IMR-90 (cell line): ENCODE results near the gene ANKH. TPM values are rescaled to one million over a fixed set of nuclear protein-coding genes. Genes with fewer than 3 reads are reported as not detected.

Source experiments
- ATAC-seq: fragments of 200-7000 bp; cut with Tn5 transposase; 2 replicates; pipeline ENCODE4 v1.9.1; 2020; ENCODE audit warnings: low read depth, mild to moderate bottlenecking, moderate library complexity
- BruUV-seq: library from RNA; stranded (reverse); fragments of 400-500 nt; replicated peaks from 2 replicates; lab custom pipeline; 2021; lab: Mats Ljungman, UMichigan
- CTCF ChIA-PET: fragments of 300-600 bp; formaldehyde crosslinking; extraction: SDS; loops from one replicate; lab custom pipeline; 2021; ENCODE audit warnings: antibody characterized with exemption; lab: Yijun Ruan, JAX
- POLR2A ChIA-PET: fragments of 300-600 bp; sonication (Branson Sonifier 250); formaldehyde crosslinking; loops from one replicate; lab custom pipeline; 2022; ENCODE audit warnings: antibody characterized with exemption; ENCODE audit not compliant: unreplicated experiment; lab: Charles Lee
- DNase-seq: peaks from one replicate; pipeline ENCODE4 v3.0.0; 2013
- H2AFZ ChIP-seq: replicated peaks from 2 replicates; pipeline ENCODE3; 2013; ENCODE audit warnings: low read length, mild to moderate bottlenecking; ENCODE audit not compliant: poor library complexity
- H2AK5ac ChIP-seq: 2 replicates; pipeline ENCODE4 v1.6.1; 2013; ENCODE audit warnings: low read depth, low read length, inconsistent platforms
- H2AK9ac ChIP-seq: replicated peaks from 2 replicates; pipeline ENCODE3; 2013; ENCODE audit warnings: mild to moderate bottlenecking, low read depth, low read length, moderate library complexity; ENCODE audit not compliant: poor library complexity
- H2BK120ac ChIP-seq: 2 replicates; pipeline ENCODE4 v1.6.1; 2013; ENCODE audit warnings: low read depth, low read length, inconsistent platforms
- H2BK15ac ChIP-seq: 3 replicates; pipeline ENCODE4 v1.6.1; 2013; ENCODE audit warnings: low read depth, low read length, inconsistent platforms
- H2BK20ac ChIP-seq: 2 replicates; pipeline ENCODE4 v1.6.1; 2013; ENCODE audit warnings: low read depth, mild to moderate bottlenecking, inconsistent platforms, low read length, moderate library complexity
- H2BK5ac ChIP-seq: 2 replicates; pipeline ENCODE4 v1.6.1; 2013; ENCODE audit warnings: mild to moderate bottlenecking, low read depth, low read length, inconsistent platforms; ENCODE audit not compliant: poor library complexity, severe bottlenecking
- H3K14ac ChIP-seq: replicated peaks from 2 replicates; pipeline ENCODE4 v1.6.1; 2013; ENCODE audit warnings: low read depth, low read length, inconsistent platforms
- H3K18ac ChIP-seq: 2 replicates; pipeline ENCODE4 v1.6.1; 2013; ENCODE audit warnings: low read depth, low read length, control low read depth
- H3K23ac ChIP-seq: 2 replicates; pipeline ENCODE4 v1.6.1; 2013; ENCODE audit warnings: low read depth, low read length, inconsistent platforms
- H3K27ac ChIP-seq: 2 replicates; pipeline ENCODE4 v1.5.1; 2013; ENCODE audit warnings: mild to moderate bottlenecking, control low read depth, low read length; ENCODE audit not compliant: insufficient read depth
- H3K27me3 ChIP-seq: 2 replicates; pipeline ENCODE4 v1.6.1; 2013; ENCODE audit warnings: low read length; ENCODE audit not compliant: control insufficient read depth, insufficient read depth
- H3K36me3 ChIP-seq: 2 replicates; pipeline ENCODE4 v1.6.1; 2013; ENCODE audit warnings: low read length, mixed read lengths; ENCODE audit not compliant: control insufficient read depth, insufficient read depth
- H3K4ac ChIP-seq: 2 replicates; pipeline ENCODE4 v1.6.1; 2013; ENCODE audit warnings: low read depth, low read length, inconsistent platforms
- H3K4me1 ChIP-seq: 2 replicates; pipeline ENCODE4 v1.6.1; 2013; ENCODE audit warnings: low read length, mixed read lengths; ENCODE audit not compliant: control insufficient read depth, insufficient read depth
- H3K4me2 ChIP-seq: 2 replicates; pipeline ENCODE4 v1.6.1; 2013; ENCODE audit warnings: low read depth, mild to moderate bottlenecking, control low read depth, low read length, moderate library complexity
- H3K4me3 ChIP-seq: 2 replicates; pipeline ENCODE4 v1.5.1; 2013; ENCODE audit warnings: low read depth, mild to moderate bottlenecking, control low read depth, low read length, moderate library complexity; ENCODE audit not compliant: insufficient read depth
- H3K56ac ChIP-seq: 2 replicates; pipeline ENCODE4 v1.6.1; 2013; ENCODE audit warnings: low read length, inconsistent platforms; ENCODE audit not compliant: insufficient read depth; ENCODE audit errors: extremely low read depth
- H3K79me1 ChIP-seq, 2 experiments: 2 replicates each; pipeline ENCODE4 v1.6.1; 2013; ENCODE audit warnings: low read length in 2 of 2, inconsistent platforms in 1 of 2, low read depth in 1 of 2
- H3K9ac ChIP-seq: 2 replicates; pipeline ENCODE4 v1.6.1; 2013; ENCODE audit warnings: low read depth, low read length, control low read depth
- H3K9me1 ChIP-seq: 2 replicates; pipeline ENCODE4 v1.6.1; 2013; ENCODE audit warnings: low read length, inconsistent platforms; ENCODE audit not compliant: insufficient read depth
- H3K9me3 ChIP-seq: 2 replicates; pipeline ENCODE4 v1.6.1; 2013; ENCODE audit warnings: low read length; ENCODE audit not compliant: control insufficient read depth, insufficient read depth
- H4K20me1 ChIP-seq: 2 replicates; pipeline ENCODE4 v1.6.1; 2013; ENCODE audit warnings: low read length, inconsistent platforms; ENCODE audit not compliant: insufficient read depth
- H4K5ac ChIP-seq: 2 replicates; pipeline ENCODE4 v1.6.1; 2013; ENCODE audit warnings: mild to moderate bottlenecking, low read depth, low read length, control low read depth
- H4K8ac ChIP-seq, 2 experiments: 2 replicates each; pipeline ENCODE4 v1.6.1; 2013; ENCODE audit warnings: low read depth in 2 of 2, low read length in 2 of 2, control low read depth in 1 of 2, inconsistent platforms in 1 of 2
- H4K91ac ChIP-seq: 2 replicates; pipeline ENCODE4 v1.6.1; 2013; ENCODE audit warnings: low read depth, low read length, inconsistent platforms; ENCODE audit not compliant: insufficient read depth
- BHLHE40 ChIP-seq: fragments of 150-350 bp; IDR thresholded peaks from 2 replicates; pipeline ENCODE4 v1.6.1; 2016; ENCODE audit warnings: mild to moderate bottlenecking, low read depth, low read length
- CEBPB ChIP-seq: IDR thresholded peaks from 2 replicates; pipeline ENCODE4 v1.6.1; 2012; ENCODE audit warnings: low read depth, low read length, improper control_type of control experiment
- CHD1 ChIP-seq: IDR thresholded peaks from 2 replicates; pipeline ENCODE4 v1.6.1; 2012; ENCODE audit warnings: low read depth, low read length, improper control_type of control experiment
- CTCF ChIP-seq: conservative IDR thresholded peaks from 2 replicates; pipeline ENCODE4 v1.5.1; 2012; ENCODE audit warnings: mild to moderate bottlenecking, low read depth, low read length, improper control_type of control experiment
- FOS ChIP-seq: fragments of 150-350 bp; IDR thresholded peaks from 2 replicates; pipeline ENCODE4 v1.6.1; 2016; ENCODE audit warnings: low read depth, low read length
- MAFK ChIP-seq: IDR thresholded peaks from 2 replicates; pipeline ENCODE4 v1.6.1; 2012; ENCODE audit warnings: low read depth, low read length, improper control_type of control experiment
- MAZ ChIP-seq: IDR thresholded peaks from 2 replicates; pipeline ENCODE4 v1.6.1; 2012; ENCODE audit warnings: low read depth, mild to moderate bottlenecking, low read length, improper control_type of control experiment, moderate library complexity, borderline replicate concordance
- MXI1 ChIP-seq: IDR thresholded peaks from 2 replicates; pipeline ENCODE4 v1.6.1; 2012; ENCODE audit warnings: low read depth, mild to moderate bottlenecking, low read length, moderate library complexity, borderline replicate concordance
- NFE2L2 ChIP-seq: fragments of 150-350 bp; IDR thresholded peaks from 2 replicates; pipeline ENCODE4 v1.6.1; 2016; ENCODE audit warnings: low read depth, mild to moderate bottlenecking, low read length
- POLR2A ChIP-seq: IDR thresholded peaks from 2 replicates; pipeline ENCODE4 v1.6.1; 2012; ENCODE audit warnings: mild to moderate bottlenecking, low read depth, low read length
- RAD21 ChIP-seq: IDR thresholded peaks from 2 replicates; pipeline ENCODE4 v1.6.1; 2012; ENCODE audit warnings: low read length, improper control_type of control experiment
- RCOR1 ChIP-seq: IDR thresholded peaks from 2 replicates; pipeline ENCODE4 v1.6.1; 2012; ENCODE audit warnings: mild to moderate bottlenecking, low read length, improper control_type of control experiment; ENCODE audit not compliant: insufficient replicate concordance
- RFX5 ChIP-seq: IDR thresholded peaks from 2 replicates; pipeline ENCODE4 v1.8.0; 2012; ENCODE audit warnings: low read depth, mild to moderate bottlenecking, low read length, moderate library complexity
- SMC3 ChIP-seq: fragments of 150-350 bp; IDR thresholded peaks from 2 replicates; pipeline ENCODE4 v1.6.1; 2016; ENCODE audit warnings: low read depth, mild to moderate bottlenecking, antibody characterized with exemption, low read length, moderate library complexity
- USF2 ChIP-seq: fragments of 150-350 bp; IDR thresholded peaks from 2 replicates; pipeline ENCODE4 v1.6.1; 2017; ENCODE audit warnings: mild to moderate bottlenecking, antibody characterized with exemption, low read length, low read depth
- WGBS, 2 experiments: methylation state at CpG; one replicate each; pipeline versions ENCODE4 v1.1.5 to v1.1.7; 2013; ENCODE audit warnings: missing lambda C conversion rate in 2 of 2; ENCODE audit not compliant: insufficient read length in 1 of 2; ENCODE audit errors: extremely low coverage in 2 of 2; 5-methylcytosine and 5-hydroxymethylcytosine counted together
- dilution Hi-C: fragments of 300-500 bp; cut with HindIII; formaldehyde crosslinking; loops from one replicate; pipeline ENCODE4 v1.14.3; 2018; ENCODE audit warnings: low sequenced_read_pairs; ENCODE audit not compliant: unreplicated experiment
- in situ Hi-C: fragments of 300-500 bp; cut with MboI; formaldehyde crosslinking; loops from 3 replicates; pipeline ENCODE4 v1.14.3; 2019; ENCODE audit warnings: low sequenced_read_pairs, inconsistent platforms, mixed read lengths
- intact Hi-C: fragments of 100-400 bp; cut with micrococcal nuclease; formaldehyde crosslinking; loops from 2 replicates; pipeline ENCODE4 v1.10.0; 2022
- polyA plus RNA-seq, 3 experiments: library from polyadenylated mRNA; depleted of rRNA; stranded (reverse); fragments of >200 nt; gene quantifications; 2 replicates each; pipeline ENCODE4 v1.2.3, GENCODE V29; 2012; ENCODE audit warnings: low replicate concordance in 1 of 3
- total RNA-seq: library from RNA; depleted of rRNA; stranded (reverse); fragments of >200 nt; gene quantifications from 2 replicates; pipeline ENCODE4 v1.2.3, GENCODE V29; 2012

ANKH gene
- total and polyA plus RNA-seq, 2 of the 4 experiments (the other 2 are of a cell fraction): 5.2 to 17.2 TPM

GRCh38 chr5:14901462-14902051 lies 30.0 kb upstream of the ANKH start:
- in situ Hi-C loops: no loop called here
- H3K36me3 ChIP-seq: no peaks in the 10 kb centered on the region
- 20% methylated on average over 1 of the region's 7 CpGs; no CpG with 5 or more reads in 1 of the 2 experiments for WGBS, 2 experiments
- dilution Hi-C loops: no loop called here
- ATAC-seq (peak; percentile 69), DNase-seq (peak; percentile 83)
- peak overlapping the region; percentile 50 to 97 for H4K8ac ChIP-seq
- H3K9ac ChIP-seq: peak overlapping the region; percentile 23
- CTCF ChIA-PET: no interaction called here
- intact Hi-C loops: loop anchor here (1.0 to 2.0 kb wide), 4 partner anchors 21 to 174 kb away; partner anchors contain the start of gene ANKH
- no peaks in the 10 kb centered on the region for H3K79me1 ChIP-seq
- POLR2A ChIA-PET: no interaction called here
- peak overlapping the region; percentile 77 for H2AK9ac ChIP-seq
- peak overlapping the region; percentile 75 for H2BK15ac ChIP-seq
- no peaks in the 10 kb centered on the region; the same call in 1 of the 2 replicates for H3K27me3 ChIP-seq
- peak overlapping the region; percentile 98 for H2BK20ac ChIP-seq
- H3K27ac ChIP-seq: peak overlapping the region; percentile 86
- H4K91ac ChIP-seq: peak overlapping the region; percentile 98
- H2AFZ ChIP-seq: peak overlapping the region; percentile 52
- peak overlapping the region; percentile 72 for H4K5ac ChIP-seq
- peak overlapping the region; percentile 91 for H2BK5ac ChIP-seq
- H3K4ac ChIP-seq: peak overlapping the region; percentile 98
- peak overlapping the region; percentile 76 for H2AK5ac ChIP-seq
- no peak overlapping the region for H3K4me3 ChIP-seq
- BruUV-seq: no TSS peak
- H3K56ac ChIP-seq: peak overlapping the region; percentile 98
- peaks cover 6% of the 10 kb centered on the region for H4K20me1 ChIP-seq
- peaks cover 7% of the 10 kb centered on the region for H3K4me1 ChIP-seq
- peak overlapping the region; percentile 91 for H3K18ac ChIP-seq
- H3K23ac ChIP-seq: peak overlapping the region; percentile 95
- peaks cover 4% of the 10 kb centered on the region for H3K9me1 ChIP-seq
- no peaks in the 10 kb centered on the region for H3K9me3 ChIP-seq
- H3K4me2 ChIP-seq: peak overlapping the region; percentile 68
- peak overlapping the region; percentile 91 for H3K14ac ChIP-seq
- peak overlapping the region; percentile 98 for H2BK120ac ChIP-seq
- TF ChIP-seq RAD21 (no peak), BHLHE40 (peak; percentile 90), POLR2A (no peak), MAFK (peak; percentile 97), RCOR1 (no peak), MXI1 (peak; percentile 83), CEBPB (no peak), SMC3 (0 out of 2 replicates have a peak, but pooled peaks have one; percentile 11), MAZ (0 out of 2 replicates have a peak, but pooled peaks have one; percentile 10), CTCF (no peak), RFX5 (no peak), FOS (peak; percentile 33; the same call in 1 of the 2 replicates), USF2 (peak; percentile 74), CHD1 (no peak), NFE2L2 (peak; percentile 61)
